LNCaP clone FGC (cell line): ENCODE data around the gene PCSK2.

Experiments
- DNase-seq: peaks from one replicate; pipeline ENCODE4 v3.0.0-alpha.2; 2011; ENCODE audit warnings: low read depth
- H3K4me3 ChIP-seq: 2 replicates; pipeline ENCODE4 v1.5.1; 2011; ENCODE audit warnings: mild to moderate bottlenecking, low read depth, low read length, control low read depth
- TF ChIP-seq, protein P1 (sequence below): IDR thresholded peaks from 2 replicates; pipeline ENCODE4 v1.5.1; 2012; ENCODE audit warnings: mild to moderate bottlenecking; ENCODE audit not compliant: control insufficient read depth, insufficient read depth; ENCODE audit errors: extremely low read depth

The PCSK2 gene

DNA sequence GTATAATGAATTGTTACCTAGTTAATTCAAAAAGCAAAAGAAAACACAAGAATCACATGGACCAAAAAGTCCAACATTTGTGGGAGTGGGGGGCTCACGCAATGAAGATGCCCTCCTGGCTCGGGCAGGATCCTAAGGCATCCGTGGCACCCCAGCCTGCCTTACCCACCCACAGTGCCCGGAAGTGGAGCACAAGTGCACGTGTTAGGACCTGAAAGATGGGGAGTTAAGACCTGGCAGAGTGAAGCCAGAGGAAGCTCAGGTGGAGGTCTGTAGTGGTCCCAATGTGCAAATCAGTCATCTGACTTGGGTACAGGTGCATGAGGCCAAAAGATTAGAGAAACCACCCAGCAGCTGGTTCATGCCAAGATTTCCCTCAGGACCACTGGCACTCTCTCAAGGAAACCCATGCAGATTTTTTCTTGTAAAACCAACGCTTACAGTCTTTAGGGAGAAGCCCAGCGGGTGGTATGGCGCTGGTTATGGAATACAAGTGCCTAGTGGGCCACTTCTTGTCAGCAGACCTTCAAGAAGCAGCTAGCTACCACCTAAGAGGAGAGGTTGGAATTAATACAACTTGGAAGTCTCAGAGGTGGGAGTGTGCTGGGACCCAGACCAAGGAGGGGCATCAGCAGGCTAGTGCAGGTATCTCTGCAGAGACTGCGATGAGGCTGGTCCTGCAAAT is 262.2 kb downstream of the PCSK2 start:
- DNase-seq = no peak
- no peak overlapping the region for H3K4me3 ChIP-seq
- TF ChIP-seq, protein P1, sequence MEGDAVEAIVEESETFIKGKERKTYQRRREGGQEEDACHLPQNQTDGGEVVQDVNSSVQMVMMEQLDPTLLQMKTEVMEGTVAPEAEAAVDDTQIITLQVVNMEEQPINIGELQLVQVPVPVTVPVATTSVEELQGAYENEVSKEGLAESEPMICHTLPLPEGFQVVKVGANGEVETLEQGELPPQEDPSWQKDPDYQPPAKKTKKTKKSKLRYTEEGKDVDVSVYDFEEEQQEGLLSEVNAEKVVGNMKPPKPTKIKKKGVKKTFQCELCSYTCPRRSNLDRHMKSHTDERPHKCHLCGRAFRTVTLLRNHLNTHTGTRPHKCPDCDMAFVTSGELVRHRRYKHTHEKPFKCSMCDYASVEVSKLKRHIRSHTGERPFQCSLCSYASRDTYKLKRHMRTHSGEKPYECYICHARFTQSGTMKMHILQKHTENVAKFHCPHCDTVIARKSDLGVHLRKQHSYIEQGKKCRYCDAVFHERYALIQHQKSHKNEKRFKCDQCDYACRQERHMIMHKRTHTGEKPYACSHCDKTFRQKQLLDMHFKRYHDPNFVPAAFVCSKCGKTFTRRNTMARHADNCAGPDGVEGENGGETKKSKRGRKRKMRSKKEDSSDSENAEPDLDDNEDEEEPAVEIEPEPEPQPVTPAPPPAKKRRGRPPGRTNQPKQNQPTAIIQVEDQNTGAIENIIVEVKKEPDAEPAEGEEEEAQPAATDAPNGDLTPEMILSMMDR = no peak

DNA sequence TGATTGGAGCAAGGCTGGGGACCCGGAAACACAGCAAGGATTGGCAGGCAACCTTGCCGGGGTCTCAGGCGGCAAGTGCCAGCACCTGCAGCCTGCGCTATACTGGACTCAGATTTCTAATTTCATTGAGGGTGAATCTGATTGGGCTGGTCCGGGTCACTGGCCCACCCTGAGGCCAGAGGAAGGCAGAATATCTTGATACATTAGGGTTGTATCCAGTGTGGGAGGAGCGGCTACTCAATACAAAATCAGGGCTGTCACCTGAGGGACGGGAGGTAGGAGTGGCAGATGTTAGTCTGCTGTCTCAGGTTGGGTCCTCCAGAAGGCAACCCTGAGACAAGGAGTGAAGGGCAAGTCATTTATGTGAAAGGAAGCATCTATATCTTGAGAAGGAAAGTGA is 263.7 kb downstream of the PCSK2 start:
- H3K4me3 ChIP-seq = no peak overlapping the region
- DNase-seq = no peak
- TF ChIP-seq, protein P1 = no peak

GRCh38 chr20:17491041-17491440 is 264.2 kb downstream of the PCSK2 start:
- TF ChIP-seq, protein P1 = no peak

GRCh38 chr20:17491488-17491887 is 264.6 kb downstream of the PCSK2 start:
- TF ChIP-seq, protein P1 = no peak
- H3K4me3 ChIP-seq = no peak overlapping the region
- DNase-seq = no peak

More at GRCh38 chr20:17491041-17491440, 264.2 kb downstream of the PCSK2 start:
- no peak for DNase-seq
- H3K4me3 ChIP-seq = no peak overlapping the region

DNA sequence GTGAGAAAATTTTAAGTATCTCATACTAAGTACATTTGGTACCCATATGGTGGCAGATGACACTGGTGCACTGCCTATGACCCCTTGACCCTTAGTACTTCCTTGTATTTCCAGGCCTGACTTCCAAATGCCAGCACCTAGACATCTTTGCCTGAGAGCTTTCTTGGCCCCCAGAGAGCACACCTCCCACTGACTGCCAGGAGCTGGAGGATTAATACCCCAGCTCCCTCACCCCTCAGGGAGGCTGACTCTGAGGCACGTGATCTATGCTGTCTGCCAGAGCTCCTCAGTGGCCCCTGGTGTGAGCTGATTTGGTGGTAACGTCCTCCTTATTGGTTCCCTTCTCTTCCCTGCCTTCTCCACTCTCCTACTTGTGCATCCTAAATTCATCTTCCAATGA is 266.3 kb downstream of the PCSK2 start:
- no peak overlapping the region for H3K4me3 ChIP-seq
- TF ChIP-seq, protein P1 = no peak
- DNase-seq = no peak

GRCh38 chr20:17494201-17494600 is 267.4 kb downstream of the PCSK2 start:
- H3K4me3 ChIP-seq = no peak overlapping the region
- TF ChIP-seq, protein P1 = no peak
- no peak for DNase-seq

GRCh38 chr20:17495826-17496225 is 269.0 kb downstream of the PCSK2 start:
- TF ChIP-seq, protein P1 = no peak
- H3K4me3 ChIP-seq = no peak overlapping the region

More at GRCh38 chr20:17495826-17496225, 269.0 kb downstream of the PCSK2 start:
- DNase-seq = no peak
